AG20443 (cell line): ENCODE measurements around the gene SLC66A3.
A peak's percentile ranks its signal among the peaks of the same experiment; 100 is the strongest.

Source experiments
- DNase-seq: peaks from one replicate; pipeline ENCODE4 v3.0.0; 2012; ENCODE audit warnings: low spot score, mixed read lengths

SLC66A3 gene

DNA sequence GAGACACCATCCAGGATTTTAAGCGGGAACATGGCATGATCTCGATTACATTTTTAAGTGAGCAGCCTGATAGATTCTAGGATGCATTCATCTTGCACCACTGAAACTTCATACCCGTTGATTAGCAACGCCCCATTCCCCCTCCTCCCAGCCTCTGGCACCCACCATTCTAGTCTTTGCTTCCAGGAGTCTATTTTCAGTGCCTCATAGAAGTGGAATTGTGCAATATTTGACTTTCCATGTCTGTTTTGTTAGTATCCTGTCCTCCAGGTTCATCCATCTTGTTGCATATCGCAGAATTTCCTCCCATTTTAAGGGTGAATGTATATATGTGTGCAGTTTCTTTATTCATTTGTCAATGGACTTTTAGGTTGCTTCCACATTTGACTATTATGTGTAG, 20.9 kb upstream of the SLC66A3 start:
- DNase-seq, result no peak

DNA sequence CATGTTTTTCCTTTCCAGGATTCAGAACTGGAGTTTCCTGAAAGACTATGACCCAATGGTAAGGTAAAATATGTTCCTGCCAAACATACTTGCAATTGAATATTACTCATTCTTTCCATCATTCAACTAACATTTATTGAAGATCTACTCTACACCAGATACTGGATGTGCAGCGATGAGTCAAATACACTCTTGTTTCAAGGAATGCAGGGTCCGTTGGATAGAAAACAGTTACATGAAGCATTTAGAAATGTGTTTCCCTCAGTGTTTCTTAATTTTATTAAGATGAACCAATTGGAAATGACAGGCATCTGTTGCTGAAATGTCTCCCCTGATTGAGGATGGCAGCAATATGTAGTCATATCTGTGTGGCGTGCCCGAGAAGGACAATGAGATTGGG, 14.8 kb upstream of the SLC66A3 start:
- DNase-seq, result no peak

DNA sequence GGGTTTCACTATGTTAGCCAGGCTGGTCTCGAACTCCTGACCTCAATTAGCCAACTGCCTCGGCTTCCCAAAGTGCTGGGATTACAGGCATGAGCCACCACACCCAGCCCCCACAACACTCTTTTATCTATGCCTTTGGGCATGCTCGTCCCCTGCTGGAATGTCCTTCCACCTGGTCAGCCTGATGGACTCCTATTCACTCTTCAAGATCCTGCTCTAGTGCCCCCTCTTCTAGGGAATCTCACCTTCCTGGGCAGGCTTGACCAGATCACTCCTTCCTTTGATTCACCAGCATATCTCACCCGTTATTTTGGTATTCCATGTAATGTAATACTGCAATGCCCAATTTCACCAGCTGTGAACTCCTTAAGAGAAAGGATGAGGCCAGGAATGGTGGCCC, 13.9 kb upstream of the SLC66A3 start:
- no peak for DNase-seq

DNA sequence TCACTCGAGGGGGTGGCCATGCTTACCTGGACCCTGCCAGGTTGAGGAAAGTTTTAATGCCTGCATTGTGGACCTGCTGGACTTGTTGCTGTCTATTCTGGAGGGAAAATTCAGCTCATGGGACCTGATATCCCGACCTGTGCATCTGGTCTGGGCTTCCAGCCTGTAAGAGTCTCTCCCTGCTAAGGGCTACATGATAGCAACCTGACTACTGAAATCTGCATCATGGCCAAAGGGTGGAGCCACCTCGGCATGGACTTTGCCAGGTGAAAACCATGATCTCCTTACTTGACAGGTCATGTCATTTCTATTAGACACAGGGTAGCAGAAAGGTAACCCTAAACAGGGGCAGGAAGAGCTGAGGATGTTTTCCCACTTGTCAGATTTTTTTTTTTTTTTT, 12.9 kb upstream of the SLC66A3 start:
- DNase-seq, result no peak

DNA sequence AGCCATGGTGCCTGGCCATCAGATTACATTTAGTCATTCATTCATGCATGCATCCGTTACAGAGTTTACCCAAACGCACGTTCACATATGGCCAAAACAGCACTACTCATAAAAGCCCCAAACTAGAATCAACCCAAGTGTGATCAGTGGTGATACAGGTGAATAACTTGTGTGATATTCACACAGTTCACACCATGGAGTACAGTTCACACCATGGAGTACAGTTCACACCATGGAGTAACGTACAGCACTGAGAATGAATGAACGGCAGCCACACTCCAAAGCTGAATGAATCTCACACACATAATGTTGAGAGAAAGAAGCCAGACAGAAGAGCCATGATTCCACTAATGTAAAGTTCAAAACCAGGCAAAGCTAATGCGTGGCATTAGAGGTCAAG, 12.3 kb upstream of the SLC66A3 start:
- DNase-seq, result no peak

DNA sequence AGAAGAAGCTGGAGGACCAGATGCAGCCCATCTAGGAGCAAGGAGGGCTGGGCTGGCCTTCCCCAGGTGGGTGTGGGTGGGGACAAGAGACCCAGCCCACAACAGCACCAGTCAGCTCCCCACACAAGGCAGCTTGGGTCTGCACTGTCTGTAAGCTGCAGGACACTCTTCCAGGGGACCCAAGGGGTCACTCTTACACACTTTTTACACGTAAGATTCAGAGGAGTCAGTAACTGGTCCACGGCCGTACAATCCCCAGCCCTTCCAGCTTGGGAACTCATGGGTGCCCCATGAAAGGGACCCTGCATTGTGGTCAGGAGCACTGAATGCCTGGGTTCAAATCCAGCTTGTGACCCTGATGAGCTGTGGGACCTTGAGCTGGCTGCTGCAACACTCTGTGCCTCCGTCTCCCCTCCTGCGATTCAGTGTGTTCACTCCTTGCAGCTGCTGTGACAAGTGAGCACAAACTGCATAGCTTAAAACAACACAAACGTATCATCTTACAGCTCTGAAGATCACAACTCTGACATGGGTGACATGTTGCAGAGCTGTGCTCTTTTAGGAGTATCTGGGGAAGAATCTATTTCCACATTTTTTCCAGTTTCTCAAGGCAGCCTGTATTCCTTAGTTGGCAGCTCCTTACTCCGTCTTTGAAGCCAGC, 11.1 kb upstream of the SLC66A3 start:
- no peak for DNase-seq

DNA sequence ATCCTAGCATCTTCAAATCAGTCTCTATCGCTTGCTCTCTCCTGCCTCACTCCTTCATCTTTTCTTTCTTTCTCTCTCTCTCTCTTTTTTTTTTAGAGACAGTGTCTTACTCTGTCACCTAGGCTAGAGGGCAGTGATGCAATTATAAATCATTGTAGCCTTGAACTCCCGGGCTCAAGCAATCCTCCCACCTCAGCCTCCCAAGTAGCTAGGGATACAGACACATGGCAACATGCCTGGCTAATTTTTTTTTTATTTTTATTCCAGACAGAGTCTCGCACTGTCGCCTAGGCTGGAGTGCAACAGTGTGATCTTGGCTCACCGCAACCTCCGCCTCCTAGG, 10.6 kb upstream of the SLC66A3 start:
- no peak for DNase-seq

DNA sequence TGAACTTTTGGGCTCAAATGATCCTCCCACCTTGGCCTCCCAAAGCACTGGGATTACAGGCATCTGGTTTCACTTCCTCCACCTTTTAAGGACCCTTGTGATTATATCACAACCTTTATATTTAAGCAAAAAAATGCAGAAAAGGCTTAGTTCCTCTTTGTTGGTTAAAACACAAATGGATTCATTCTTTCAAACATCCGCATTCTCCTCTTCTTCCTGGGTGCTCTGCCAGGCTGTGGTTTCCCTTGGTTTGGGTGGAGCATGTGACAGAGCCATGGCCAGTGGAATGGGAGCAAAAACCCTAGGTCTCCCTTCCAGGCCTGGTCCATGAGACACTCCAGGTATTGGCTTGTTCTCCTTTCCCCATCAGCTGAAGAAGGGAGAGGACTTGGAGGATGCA, 9.9 kb upstream of the SLC66A3 start:
- no peak for DNase-seq

DNA sequence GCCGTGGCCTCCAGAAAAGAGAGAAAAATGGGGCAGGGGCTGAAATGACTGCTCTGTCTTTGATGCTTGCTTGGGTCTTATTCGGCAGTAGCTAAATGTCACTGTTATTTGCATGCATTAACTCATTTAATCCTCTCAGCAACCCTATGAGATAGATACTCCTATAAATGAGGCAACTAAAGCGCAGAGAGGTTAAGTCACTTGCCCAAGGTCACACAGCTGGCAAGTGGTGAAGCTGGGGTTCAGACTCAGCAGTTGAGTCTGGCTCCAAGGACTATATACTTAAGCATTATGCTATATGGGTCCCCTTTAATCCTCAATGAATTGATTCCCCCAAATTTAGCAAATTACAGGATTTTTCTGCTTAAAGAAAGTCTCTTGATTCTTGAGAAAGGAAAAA, 9.2 kb upstream of the SLC66A3 start:
- DNase-seq, result no peak

DNA sequence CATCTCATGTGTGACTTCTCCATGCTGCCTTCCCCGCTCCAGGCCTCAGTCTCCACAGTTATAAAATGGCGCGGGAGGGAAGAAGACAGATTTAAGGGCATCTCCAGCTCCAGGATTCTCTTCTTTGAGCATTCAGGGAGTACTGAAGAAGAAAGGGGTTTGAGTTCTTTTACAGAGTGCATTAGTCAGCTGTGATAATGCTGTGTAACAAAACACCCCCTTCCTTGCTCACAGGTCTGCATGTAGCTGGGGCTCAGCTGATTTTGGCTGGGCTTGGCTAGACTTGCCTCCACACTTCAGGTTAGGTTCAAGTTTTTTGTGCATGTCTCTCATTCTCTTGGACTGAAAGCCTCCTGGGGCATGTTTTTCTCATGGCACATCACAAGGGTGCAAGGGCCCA, 8.0 kb upstream of the SLC66A3 start:
- DNase-seq, result no peak

DNA sequence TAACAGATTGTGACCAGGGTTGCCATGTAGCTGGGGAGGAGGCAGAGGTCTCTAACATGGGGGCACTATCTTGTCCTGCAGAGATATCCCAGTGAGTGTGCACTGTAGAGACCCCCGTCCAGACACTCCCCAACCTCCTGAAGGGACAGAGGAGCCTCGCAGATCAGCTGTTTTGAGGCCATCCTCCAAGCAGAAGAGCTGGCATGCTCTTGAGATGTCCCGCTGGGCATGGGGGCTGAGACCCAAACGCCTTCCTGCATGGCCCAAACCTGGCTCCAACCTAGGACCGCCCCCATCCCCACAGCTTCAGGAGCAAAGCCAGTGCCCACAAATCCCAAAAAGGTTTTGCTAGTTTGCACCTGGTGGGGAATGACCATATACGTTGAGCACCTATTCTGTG, 2.7 kb upstream of the SLC66A3 start:
- no peak for DNase-seq

DNA sequence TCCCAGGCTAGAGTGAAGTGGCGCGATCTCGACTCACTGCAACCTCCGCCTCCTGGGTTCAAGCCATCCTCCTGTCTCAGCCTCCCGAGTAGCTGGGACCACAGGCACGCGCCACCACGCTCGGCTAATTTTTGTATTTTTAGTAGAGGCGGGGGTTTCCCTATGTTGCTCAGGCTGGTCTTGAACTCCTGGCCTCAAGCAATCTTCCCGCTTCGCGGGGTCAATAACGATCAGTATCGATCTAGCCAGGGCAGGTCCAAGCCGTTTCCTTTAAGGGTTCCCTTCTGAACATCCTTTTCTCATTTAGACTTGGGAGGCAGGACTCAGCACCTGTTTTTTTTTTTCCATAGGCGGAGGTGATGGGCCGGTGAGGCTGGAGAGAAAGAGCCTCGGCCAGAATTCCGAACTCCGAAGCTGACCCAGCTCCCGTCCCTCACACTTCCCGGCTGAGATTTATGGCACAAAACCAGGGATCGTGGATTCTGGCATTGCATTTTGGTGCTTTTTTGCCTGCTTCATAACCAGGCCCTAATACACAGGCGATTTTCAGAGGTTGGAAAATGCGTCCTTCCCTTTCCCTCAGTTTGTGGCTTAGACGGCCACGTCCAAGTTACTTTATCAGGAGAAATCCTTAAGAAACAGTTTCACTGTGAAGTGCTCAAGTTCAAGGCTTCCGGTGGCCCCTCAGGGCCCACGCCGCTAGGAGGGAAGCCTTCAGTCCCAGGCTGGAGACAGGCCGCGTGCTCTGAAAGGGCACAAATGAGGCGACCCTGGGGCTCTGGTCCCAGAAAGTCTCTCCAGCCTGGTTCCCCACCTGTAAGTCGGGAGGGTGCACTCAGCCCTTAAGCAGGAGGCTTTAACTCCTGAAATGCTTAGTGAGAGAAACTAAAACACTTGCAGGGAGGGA, 998 bp upstream of the SLC66A3 start:
- no peak for DNase-seq

DNA sequence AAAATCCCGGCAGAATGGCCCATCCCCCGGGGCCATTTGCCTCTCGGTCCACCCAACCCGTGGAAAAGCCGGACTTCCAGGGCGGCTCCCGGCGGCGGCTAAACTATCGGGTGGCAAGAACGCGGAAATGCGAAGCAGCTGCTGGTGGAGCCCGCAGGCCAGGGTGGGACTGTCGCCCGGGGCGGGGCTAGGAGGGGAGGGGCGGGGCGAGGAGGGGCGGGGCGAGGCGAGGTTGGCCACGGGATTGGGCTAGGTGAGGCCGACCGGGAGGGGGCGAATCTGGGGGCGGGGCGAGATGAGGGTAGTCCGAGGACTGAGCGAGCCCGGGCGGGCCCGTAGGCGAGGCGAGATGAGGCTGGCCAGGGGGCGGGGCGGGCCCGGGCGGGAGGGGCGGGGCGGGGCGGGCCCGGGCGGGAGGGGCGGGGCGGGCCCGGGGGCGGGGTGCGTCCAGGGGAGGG, 315 bp upstream of the SLC66A3 start:
- DNase-seq, result peak; percentile 100

DNA sequence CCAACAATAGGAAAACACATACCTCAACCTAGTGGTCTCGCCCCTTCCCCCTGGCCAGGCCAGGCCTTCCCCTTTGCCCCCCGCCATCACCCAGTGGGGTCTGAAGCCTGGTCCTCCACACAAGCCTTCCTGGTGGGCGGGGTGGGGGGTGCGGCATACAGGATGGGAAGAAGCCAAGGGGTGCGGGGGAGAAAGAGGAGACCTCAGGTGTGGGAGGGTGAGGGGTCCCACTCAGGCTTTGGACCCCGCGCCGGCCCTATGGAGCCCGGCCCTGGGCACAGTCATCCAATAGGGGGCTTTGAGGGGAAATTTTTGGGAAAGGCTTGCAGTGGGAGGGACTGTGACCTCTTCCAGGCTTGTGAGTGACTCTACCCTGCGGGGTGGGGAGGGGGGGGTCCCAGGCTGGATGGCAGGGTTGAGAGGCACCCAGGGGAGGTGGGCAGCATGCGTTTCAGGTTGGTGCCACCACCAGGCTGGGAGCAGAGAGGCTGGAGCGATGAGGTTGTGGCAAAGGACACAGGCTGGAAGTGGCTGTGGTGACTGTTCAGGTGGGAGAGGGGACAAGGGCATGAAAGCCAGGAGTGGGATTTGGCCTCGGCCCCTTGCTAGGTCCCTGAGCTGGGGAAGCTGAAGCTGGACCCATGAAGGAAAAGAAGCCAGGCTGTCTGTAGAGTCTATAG, 1.3 kb downstream of the SLC66A3 start:
- DNase-seq, result no peak

DNA sequence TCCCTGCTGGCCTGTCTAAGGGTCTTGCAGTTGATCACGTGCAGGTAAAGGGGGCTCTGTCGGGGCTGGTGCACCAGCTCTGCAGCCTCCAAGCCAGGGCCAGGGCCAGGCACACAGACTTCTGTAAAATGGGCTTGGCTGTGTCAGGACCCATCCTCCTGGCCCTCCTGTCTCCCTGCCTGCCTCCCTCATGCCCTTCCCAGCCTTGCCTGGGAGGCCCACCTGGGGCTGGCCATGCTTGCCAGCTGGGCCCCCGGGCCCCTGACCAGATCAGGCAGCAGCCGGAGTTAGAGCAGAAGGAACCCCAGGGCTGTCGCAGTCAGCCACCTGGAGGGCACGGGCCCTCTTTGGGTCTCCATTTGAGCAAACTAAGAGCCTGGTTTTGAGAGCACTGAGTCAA, 2.0 kb downstream of the SLC66A3 start:
- DNase-seq, result no peak

DNA sequence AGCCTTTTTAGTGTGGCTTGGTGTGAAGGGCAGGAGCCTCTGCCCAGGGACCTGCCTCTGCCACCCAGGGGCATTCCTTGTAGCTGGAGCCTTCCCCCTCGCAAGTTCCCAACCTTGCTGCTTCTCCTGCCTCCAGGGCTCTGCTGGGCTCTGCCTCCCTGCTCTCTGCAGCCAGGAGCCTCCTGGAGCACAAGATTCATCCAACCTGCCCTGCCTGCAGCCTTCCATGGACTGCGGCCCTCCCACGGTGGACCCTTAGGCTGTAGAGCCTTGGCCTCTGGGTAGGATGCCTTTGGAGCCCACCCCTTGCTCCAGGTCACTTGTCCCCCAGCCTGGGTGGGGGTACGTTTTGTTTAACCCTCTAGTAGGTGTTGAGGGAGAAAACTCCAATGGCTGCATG, 2.5 kb downstream of the SLC66A3 start:
- DNase-seq, result no peak

DNA sequence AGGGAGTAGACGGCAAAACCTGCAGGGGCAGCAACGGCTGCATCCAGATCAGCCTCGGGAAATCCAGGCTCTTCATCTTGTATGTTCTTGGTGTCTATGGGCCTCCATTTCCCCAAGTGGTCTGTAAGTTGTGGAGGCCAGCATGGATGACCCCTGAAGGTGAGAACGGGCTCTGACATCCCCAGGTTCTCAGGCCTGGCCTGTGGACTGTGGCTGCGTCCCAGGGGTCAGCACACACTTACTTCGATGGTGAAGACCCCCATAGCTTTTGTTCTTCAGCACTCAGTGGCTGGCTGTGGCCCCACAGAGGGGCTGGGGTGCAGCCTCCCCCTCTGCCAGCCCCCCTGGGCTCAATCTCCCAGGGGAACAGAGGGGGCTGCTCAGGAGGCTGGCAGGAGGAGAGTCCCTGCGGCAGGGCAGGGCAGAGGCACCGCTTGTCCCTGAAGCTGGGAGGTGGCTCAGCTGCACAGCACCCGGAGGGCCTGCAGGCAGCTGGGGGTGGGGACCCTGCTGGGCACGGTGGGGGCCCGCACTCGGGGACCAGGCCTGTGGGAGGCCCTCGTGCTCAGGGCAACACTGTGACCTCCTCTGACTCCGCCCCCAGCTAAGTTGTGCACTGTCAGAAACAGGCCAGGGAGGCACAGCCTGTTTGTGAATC, 3.8 kb downstream of the SLC66A3 start:
- no peak for DNase-seq

DNA sequence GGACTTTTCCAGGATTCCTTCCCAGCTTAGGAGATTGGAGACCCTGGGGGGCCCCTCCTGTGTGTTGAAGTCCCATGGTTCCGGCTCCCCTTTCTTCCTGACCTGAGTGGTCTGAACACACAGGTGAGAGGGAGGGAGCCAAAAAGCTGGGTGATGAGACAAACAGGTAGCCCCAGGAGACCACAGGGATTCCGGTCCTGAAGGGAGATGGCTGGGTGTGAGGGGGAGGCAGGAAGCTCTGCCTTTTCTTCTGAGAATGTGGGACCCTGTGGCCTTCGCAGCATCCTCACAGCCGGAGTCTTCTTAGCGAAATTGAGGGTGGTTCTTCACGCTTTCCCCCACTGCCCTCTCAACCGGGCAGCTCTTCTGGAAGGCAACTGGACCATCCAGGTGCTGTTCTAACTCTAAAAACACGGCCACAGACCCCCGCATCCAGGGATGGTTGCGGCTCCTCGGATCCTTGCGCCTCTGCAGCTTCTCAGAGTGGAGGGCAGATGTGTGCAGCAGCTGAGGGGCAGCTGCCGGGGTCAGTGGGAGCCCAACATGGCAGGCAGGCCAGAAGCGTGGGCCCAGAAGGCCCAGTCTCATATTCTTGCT, 4.4 kb downstream of the SLC66A3 start:
- DNase-seq, result no peak

DNA sequence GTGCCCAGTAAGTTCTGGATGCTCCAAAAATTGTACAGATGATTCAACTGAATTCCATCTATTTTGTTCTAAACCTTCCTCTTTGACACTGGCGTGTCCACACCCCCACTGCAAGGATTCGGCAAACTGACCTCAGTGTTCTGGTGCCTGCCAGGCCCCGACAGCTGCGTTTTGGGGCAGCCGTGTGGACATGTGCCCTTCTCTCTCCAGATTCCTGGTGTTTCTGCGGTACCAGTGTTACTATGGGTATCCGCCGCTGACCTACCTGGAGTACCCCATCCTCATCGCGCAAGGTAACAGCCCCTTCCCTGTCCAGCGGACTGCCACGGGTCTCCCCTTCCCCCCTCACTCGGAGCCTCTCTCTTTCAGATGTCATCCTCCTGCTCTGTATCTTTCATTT, 5.0 kb downstream of the SLC66A3 start:
- DNase-seq, result no peak

DNA sequence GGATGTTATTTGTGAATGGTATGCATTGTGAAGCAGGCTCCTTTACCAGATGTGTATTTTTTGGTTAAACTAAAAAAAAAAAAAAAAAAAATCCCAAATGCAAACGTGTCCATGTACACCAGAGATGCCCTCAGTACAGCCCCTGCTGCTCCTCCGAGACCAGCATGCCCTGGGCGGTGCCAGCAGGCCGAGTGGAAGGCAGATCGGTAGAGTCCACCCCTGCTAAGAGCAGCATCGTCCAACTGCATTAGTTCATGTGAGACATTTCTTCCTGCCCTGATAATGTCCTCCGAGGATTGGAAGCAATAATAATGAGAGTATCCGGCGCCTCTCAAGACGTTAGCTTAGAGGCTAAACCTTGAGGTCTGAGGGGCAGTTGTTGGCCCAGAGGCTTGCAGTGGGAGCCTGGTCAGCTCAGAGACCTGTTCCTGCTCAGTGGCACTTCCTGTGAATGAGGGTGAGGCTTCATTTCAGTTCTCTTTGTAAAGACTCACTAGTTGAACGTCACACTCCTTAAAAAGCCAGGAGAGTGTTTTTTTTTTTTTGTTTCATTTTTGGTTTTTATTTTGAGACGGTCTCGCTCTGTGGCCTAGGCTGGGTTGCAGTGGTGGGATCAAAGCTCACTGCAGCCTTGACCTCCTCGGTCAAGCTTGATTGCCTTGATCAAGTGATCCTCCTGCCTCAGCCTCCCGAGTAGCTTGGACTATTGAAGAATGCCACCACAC, 5.6 kb downstream of the SLC66A3 start:
- DNase-seq, result no peak

DNA sequence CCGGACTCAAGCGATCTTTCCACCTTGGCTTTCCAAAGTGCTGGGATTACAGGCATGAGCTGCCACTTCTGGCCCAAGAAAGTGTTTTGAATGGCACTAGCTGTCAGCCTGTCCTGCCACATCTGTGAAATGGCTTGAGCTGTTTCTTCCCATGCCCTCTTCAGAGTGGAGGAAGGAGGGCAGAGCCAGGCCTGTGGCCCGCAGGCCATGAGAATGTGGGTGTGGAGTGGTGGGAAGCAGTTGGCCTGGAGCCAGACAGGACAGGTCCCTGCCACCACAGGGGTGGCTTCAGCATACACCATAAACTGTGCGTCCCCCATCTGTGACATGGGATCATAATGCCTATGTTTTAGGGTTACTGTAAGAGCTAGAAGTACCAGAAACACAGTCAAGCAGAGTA, 6.5 kb downstream of the SLC66A3 start:
- DNase-seq, result no peak
